ENCODE data around the gene ZNF90.
"Not testable (repeated sequence)": the region's sequence is repeated elsewhere in the genome, so short reads cannot be mapped to it uniquely, and the experiment has no call there.

DNA sequence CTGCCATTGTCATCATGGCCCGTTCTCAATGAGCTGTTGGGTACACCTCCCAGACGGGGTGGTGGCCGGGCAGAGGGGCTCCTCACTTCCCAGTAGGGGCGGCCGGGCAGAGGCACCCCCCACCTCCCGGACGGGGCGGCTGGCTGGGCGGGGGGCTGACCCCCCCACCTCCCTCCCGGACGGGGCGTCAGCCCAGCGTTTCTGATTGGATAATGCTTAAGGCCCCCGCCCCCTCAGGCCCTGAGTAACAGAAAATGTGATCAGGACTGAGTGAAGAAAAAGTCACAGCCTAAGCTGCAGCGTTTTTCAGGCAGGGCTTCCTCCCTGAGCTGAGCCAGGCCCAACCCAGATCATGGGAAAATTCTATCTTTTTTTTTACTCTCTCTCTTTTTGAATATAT lies 74.7 kb downstream of the ZNF90 start:
- not testable (repeated sequence) for TF ChIP-seq POLR2A, POLR2AphosphoS5 (IDR thresholded peaks at IDR 0.05; ENCODE audit: low read depth, low read length)
